Lower leg skin (tissue), 3 donors: ENCODE data around the gene ENO4.

Source experiments
- CTCF ChIP-seq, 3 donors: fragments of 450-650 bp; IDR thresholded peaks; one replicate each; pipeline ENCODE4 v1.5.1; 2016; ENCODE audit warnings: antibody characterized with exemption in 3 of 3, mild to moderate bottlenecking in 3 of 3, moderate library complexity in 2 of 3
- POLR2A ChIP-seq, 2 donors: fragments of 450-650 bp; IDR thresholded peaks; one replicate each; pipeline ENCODE4 v1.6.1; 2016 to 2017; ENCODE audit warnings: antibody characterized with exemption in 2 of 2, mild to moderate bottlenecking in 1 of 2, moderate library complexity in 1 of 2

GRCh38 chr10:116831790-116832189 is 17.5 kb upstream of the ENO4 start:
- TF ChIP-seq POLR2A (IDR thresholded peaks at IDR 0.05) (no peak), CTCF (IDR thresholded peaks at IDR 0.05) (no peak)
